Mesenteric fat pad (tissue), 1 donor: Measurements from ENCODE around the gene TTPAL. TPM values are rescaled to one million over a fixed set of nuclear protein-coding genes. Genes with fewer than 3 reads are reported as not detected.

Experiments
- DNase-seq: peaks from one replicate; pipeline ENCODE4 v3.0.0-alpha.2; 2020; ENCODE audit warnings: low spot score
- total RNA-seq: library from RNA; stranded (reverse); fragmentation: NEBNext Ultra II Directional; extraction: Animal tissue kit (Norgen Biotek cat#: 25700); gene quantifications from one replicate; pipeline ENCODE4 v1.2.1, GENCODE V29; 2021
- donor health status: DM: yes; HTN: yes; CAD: no.

The TTPAL gene
- total RNA-seq, 1 donor from 2014 or later = 19.8 TPM

- no peak for DNase-seq
Observed at GRCh38 chr20:44438782-44439181, 36.9 kb upstream of the TTPAL start.

GRCh38 chr20:44439318-44439717, 36.4 kb upstream of the TTPAL start:
- no peak for DNase-seq

DNA sequence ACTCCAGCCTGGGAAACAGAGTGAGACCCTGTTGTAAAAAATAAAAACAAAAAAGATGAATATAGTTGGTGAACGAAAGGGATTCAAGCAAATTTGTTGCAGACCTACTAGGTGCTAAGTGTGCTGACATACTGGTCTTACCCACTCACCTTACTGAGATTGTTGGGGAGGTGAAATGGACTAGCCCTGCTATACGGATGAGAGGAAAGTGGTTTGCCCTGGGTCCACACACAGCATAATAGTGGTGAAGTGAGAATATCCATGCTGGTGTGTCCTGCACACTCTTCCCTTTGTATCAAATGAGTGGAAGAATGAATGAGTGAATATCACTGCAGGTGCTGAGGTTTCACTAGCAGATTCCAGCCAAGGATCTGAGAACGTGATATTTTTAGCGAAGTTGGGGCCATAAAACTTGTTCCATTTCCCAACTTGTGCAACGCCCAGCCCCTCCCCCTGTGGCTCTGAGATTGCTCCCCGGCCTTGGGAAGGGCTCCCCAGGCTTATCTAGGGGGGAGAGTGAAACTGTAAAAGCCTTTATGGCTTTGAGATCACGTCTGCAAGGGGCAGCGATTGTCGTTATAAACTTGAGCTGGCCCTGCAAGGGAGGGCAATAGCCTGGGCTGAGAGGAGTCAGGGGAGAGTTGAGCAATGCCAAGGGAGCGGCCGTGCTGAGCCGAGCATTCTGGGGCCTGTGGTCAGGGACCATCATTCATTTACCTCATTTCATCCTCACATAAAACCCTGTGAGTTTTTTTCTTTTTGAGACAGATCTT, 33.2 kb upstream of the TTPAL start:
- no peak for DNase-seq

DNA sequence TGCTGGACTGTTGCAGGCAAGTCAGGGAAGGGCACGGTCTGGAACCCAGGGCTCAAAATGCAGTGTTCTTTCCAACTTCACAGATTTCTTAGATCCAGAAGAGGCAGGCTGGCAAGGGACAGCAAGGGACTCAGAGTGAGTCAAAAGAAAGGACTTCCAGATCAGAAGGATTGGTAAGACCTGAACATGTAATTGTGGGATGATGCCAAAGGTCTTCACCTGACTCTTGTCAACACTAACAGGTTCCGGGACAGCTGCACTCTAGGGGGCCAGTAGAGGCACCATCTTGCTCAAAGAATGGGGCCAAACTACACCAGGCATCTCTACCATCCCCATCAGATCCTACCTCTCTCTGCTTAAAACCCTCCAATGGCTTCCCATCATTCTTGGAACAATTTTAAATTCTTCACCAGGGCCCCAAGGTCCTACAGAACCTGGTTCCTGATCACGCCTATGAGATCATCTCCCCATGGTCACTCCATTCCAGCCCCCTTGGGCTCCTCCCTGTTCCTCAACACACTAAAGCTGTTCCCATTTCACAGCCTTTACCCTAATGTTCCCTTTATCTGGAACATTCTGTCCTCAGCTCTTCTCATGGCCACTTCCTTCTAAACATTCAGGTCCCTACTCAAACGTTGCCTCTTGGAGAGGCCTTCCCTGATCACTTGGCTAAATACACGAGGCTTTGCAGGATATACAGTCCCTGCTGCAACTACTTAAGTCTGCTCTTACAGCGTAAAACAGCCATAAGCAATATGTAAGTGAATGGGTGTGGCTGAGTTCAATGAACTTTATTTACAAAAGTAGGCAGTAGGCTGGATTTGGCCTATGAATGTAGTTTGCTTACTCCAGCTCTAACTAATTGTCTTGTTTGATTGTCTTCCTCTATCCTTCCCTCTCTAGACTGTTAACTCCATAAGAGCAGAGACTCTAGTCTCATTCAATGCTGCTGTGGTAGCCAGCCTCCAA, 29.6 kb upstream of the TTPAL start:
- no peak for DNase-seq

DNA sequence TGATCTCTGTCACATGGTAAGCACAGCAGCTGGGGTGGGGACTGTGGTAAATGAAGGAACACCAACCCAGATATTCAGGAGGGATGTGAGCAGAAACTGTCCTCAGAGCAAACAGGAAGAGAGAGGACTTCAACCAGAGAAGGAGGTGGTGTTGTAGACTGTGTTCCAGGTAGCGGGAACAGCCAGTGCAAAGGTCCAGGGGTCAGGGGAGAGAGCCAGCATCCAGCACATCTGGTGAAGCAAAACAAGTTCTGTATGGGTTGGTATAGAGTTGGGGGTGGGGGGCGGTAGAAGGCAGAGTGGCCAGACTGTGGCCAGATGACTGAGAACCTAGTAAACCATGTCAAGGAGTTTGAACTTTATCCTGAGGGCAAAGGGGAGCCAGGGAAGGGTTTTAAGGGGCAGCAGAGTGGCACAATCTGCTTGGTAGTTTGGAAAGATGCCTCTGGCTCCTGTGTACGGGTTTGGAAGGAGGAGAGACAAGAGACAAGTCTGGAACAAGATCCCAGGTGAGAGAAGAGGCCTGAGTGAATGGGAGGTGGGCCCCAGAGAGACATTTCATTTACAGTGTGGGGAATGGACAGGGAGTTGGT, 27.8 kb upstream of the TTPAL start:
- no peak for DNase-seq

GRCh38 chr20:44448753-44449546, 26.7 kb upstream of the TTPAL start:
- DNase-seq = no peak

DNA sequence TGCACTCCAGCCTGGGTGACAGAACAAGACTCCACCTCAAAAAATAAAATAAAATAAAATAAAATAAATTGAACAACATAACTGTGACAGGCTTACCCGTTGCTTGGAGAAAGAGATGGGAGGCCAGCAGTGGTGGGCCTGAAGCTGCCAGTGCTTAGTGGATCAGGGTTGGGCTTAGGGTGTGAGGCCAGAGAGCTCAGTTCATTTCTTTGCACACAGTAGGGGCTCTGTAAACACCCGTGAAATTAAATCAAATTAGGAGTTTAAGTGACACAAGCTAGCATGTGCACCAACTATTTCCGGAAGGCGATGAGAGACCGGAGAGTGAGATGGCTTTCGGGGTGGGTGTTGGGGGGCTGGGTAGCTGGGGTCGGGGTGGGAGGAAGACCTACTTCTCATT, 25.8 kb upstream of the TTPAL start:
- DNase-seq = no peak

- no peak for DNase-seq
Observed at GRCh38 chr20:44450281-44450889, 25.3 kb upstream of the TTPAL start.

- no peak for DNase-seq
Observed at GRCh38 chr20:44450903-44451450, 24.7 kb upstream of the TTPAL start.

DNA sequence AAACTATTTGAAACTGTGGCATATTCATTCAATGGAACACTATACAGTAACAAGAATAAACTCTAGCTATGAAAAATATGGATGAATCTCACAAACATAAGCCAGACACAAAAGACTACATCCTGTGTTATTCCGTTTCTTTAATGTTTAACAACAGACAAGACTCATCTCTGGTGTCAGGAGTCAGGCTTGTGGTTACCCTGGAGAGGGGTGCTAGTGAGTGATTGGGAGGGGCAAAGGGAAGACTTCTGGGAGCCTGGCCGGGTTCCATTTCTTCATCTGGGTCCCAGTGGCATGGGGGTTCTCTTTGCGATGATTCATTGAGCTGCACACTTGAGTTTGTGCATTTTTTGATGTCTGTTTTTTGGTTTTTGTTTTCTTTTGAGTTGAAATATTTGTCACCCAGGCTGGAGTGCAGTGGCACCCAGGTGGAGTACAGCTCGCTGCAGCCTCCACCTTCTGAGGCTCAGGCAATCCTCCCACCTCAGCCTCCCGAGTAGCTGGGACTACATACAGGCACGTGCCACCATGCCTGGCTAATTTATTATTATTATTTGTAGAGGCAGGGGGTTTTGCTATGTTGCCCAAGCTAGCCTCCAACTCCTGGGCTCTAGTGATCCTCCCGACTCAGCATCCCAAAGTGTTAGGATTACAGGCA, 21.2 kb upstream of the TTPAL start:
- no peak for DNase-seq

DNA sequence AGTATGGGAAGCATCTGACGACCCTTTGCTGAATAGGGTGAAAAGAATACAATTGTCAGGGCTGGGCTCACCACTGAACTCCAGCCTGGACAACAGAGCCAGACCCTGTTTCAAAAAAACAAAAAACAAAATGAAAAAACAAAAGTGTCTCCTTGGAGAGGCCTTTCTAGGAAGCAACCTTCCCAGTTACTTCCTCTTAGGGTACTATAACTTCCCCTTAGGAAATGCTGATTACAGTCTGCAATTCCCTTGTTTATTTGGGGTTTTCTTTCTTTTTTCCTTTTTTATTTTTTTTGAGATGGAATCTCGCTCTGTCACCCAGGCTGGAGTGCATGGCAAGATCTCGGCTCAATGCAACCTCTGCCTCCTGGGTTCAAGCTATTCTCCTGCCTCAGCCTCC, 20.5 kb upstream of the TTPAL start:
- no peak for DNase-seq

GRCh38 chr20:44456611-44457010, 19.1 kb upstream of the TTPAL start:
- no peak for DNase-seq

GRCh38 chr20:44457016-44457415, 18.7 kb upstream of the TTPAL start:
- no peak for DNase-seq

GRCh38 chr20:44459271-44459670, 16.4 kb upstream of the TTPAL start:
- no peak for DNase-seq

DNA sequence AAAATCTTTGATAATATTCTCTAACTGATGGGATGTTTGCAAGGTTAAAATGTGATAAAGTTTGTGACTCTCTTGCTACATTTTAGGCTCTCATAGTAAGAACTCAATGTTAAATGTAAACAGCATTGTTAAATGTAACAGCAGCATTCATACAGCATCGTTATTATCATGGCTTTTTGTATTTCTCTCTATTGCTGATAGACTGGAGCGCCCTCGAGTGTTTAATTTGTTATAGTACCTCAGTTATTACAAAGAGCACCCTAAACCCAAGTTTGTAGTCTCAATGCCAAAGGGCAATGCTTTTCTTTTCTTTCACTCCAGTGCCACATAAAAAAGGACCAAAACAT, 14.9 kb upstream of the TTPAL start:
- no peak for DNase-seq

- DNase-seq = no peak
Observed at GRCh38 chr20:44461142-44461802, 14.4 kb upstream of the TTPAL start.

- no peak for DNase-seq
Observed at GRCh38 chr20:44461803-44462174, 13.9 kb upstream of the TTPAL start.

DNA sequence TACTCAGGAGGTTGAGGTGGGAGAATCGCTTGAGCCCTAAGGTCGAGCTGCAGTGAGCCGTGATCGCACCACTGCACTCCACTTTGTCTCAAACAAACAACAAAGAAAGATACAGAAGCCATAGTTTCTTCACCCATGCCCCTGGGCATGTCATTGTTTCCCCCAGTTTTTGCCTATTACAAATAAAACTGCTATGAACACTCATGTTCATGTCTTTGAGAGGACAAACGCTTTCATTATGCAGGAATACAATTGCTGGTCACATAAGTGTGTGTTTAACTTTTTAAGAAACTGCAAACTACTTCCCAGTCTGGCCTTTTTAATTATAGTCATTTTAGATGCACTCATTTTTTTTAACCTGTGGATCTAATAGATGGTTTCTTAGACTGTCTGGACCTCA, 12.2 kb upstream of the TTPAL start:
- DNase-seq = no peak

GRCh38 chr20:44464514-44464913, 11.2 kb upstream of the TTPAL start:
- DNase-seq = no peak
